Astrocyte (in vitro differentiated cells and primary cell): ENCODE data around the gene STK35. TPM values are rescaled to one million over a fixed set of nuclear protein-coding genes. Genes with fewer than 3 reads are reported as not detected.

Experiments used
- DNase-seq: peaks from one replicate; pipeline ENCODE4 v3.0.0-alpha.2; 2010; ENCODE audit warnings: low read depth
- FAIRE-seq: peaks from 2 replicates; lab custom pipeline; 2011; peaks lifted over from hg19 to GRCh38; lab: Jason Lieb, UNC
- H2AFZ ChIP-seq: 2 replicates; pipeline ENCODE4 v1.6.0; 2012; ENCODE audit warnings: low read depth, low read length, inconsistent platforms
- H3K27ac ChIP-seq: 2 replicates; pipeline ENCODE4 v1.5.1; 2011; ENCODE audit warnings: low read depth, low read length, inconsistent platforms
- H3K27me3 ChIP-seq: 2 replicates; pipeline ENCODE4 v1.6.0; 2011; ENCODE audit warnings: low read length, inconsistent platforms; ENCODE audit not compliant: insufficient read depth
- H3K36me3 ChIP-seq: 2 replicates; pipeline ENCODE4 v1.5.1; 2011; ENCODE audit warnings: low read length, inconsistent platforms; ENCODE audit not compliant: insufficient read depth
- H3K4me1 ChIP-seq: 2 replicates; pipeline ENCODE4 v1.5.1; 2011; ENCODE audit warnings: low read length, inconsistent platforms; ENCODE audit not compliant: insufficient read depth
- H3K4me2 ChIP-seq: 2 replicates; pipeline ENCODE4 v1.6.0; 2012; ENCODE audit warnings: low read length, inconsistent platforms
- H3K4me3 ChIP-seq: 2 replicates; pipeline ENCODE4 v1.5.1; 2011; ENCODE audit warnings: low read depth, mild to moderate bottlenecking, low read length, inconsistent platforms; ENCODE audit not compliant: insufficient read depth
- H3K79me2 ChIP-seq: 2 replicates; pipeline ENCODE4 v1.6.0; 2012; ENCODE audit warnings: mild to moderate bottlenecking, low read length, inconsistent platforms; ENCODE audit not compliant: insufficient read depth
- H3K9ac ChIP-seq: 2 replicates; pipeline ENCODE4 v1.6.0; 2012; ENCODE audit warnings: mild to moderate bottlenecking, low read length, inconsistent platforms
- H3K9me3 ChIP-seq: 2 replicates; pipeline ENCODE4 v1.5.1; 2012; ENCODE audit warnings: low read depth, mild to moderate bottlenecking, low read length, inconsistent platforms; ENCODE audit not compliant: insufficient read depth
- H4K20me1 ChIP-seq: 2 replicates; pipeline ENCODE4 v1.6.0; 2012; ENCODE audit warnings: low read length, inconsistent platforms; ENCODE audit not compliant: insufficient read depth
- H3K27ac Mint-ChIP-seq: one replicate; pipeline ENCODE4 v1.8.0; 2021; ENCODE audit warnings: mild to moderate bottlenecking, mixed read lengths; ENCODE audit not compliant: unreplicated experiment
- H3K27me3 Mint-ChIP-seq: one replicate; pipeline ENCODE4 v1.8.0; 2021; ENCODE audit warnings: low read depth, mixed read lengths; ENCODE audit not compliant: unreplicated experiment
- H3K36me3 Mint-ChIP-seq: one replicate; pipeline ENCODE4 v1.8.0; 2021; ENCODE audit warnings: low read depth, mixed read lengths; ENCODE audit not compliant: unreplicated experiment
- H3K4me1 Mint-ChIP-seq: one replicate; pipeline ENCODE4 v1.8.0; 2021; ENCODE audit warnings: low read depth, mixed read lengths; ENCODE audit not compliant: unreplicated experiment
- H3K4me3 Mint-ChIP-seq: one replicate; pipeline ENCODE4 v1.8.0; 2021; ENCODE audit warnings: mild to moderate bottlenecking, moderate library complexity, mixed read lengths; ENCODE audit not compliant: unreplicated experiment
- H3K9me3 Mint-ChIP-seq: one replicate; pipeline ENCODE4 v1.8.0; 2021; ENCODE audit warnings: mild to moderate bottlenecking, mixed read lengths; ENCODE audit not compliant: unreplicated experiment
- EZH2 ChIP-seq: IDR thresholded peaks from 2 replicates; pipeline ENCODE4 v1.6.1; 2012; ENCODE audit warnings: mild to moderate bottlenecking, low read length, inconsistent platforms; ENCODE audit not compliant: insufficient read depth
- total RNA-seq: library from RNA; stranded (reverse); gene quantifications from 2 replicates; pipeline ENCODE4 v1.2.1, GENCODE V29; 2021
- TF ChIP-seq, protein P1 (sequence below): IDR thresholded peaks from 2 replicates; pipeline ENCODE4 v1.5.1; 2011; ENCODE audit warnings: low read depth, mild to moderate bottlenecking, inconsistent platforms, low read length, moderate library complexity; ENCODE audit not compliant: insufficient read depth

Gene STK35
- total RNA-seq, 1 donor from 2014 or later, result 18.6 TPM

DNA sequence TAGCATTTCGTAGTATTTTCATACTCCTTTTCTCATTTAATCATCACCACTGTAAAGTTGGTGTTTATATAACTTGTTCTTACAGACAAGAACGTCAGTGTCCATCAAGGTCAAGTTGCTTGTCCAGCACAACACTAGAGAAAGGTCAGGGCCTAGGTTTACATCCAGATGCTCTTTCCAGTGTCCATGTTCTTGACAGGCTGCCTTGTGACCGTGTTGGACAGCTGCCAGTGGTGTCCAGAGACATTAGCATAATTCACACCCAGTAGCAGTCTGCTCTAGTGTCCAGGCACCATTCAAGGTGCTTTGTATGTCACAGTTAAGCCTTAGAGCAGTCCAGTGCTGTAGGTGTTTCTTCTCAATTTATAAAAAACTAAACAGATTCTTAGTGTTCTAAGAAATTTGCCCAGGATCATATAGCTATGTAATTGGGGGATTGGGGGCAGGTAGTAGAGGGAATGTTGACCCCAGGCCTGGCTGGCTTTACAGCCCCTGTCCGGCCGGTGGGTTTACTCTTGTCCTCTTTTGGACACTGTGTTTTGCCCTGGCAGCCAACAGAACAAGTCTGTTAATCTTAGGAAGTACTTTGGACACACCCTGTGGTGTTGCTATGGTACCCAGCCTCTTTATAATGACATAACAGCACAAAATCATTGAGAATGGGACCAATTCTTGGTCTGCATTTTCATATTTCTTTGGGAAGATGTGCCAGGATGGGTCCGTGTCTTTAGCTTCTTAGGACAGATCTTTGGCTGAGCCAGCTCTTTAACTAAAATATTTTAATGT, 8.0 kb downstream of the STK35 start:
- peaks cover 96% of the 10 kb centered on the region for H4K20me1 ChIP-seq
- peak overlapping the region; percentile 53 for H3K4me2 ChIP-seq
- peaks cover 35% of the 10 kb centered on the region for H3K4me1 Mint-ChIP-seq

DNA sequence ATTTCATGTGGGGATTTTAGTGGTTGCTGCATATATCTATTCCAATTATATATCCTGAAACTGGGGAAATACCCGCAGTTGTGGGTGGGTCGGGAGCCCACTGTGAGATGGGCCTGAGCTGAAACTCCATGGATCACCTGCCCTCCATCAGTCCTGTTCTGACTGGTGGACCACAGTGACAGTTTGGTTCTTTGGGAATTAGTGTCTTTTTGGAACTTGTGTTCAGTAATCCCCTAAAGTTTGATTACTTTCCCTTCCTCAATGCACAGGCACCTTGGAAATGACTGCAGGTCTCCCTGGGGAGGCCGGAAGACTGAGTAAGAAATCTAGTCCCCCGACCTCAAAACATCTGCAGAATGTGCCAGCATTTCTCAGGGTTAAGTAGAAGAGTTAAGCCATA, 11.3 kb downstream of the STK35 start:
- H3K79me2 ChIP-seq, result peaks cover 97% of the 10 kb centered on the region
- H3K4me2 ChIP-seq, result no peak overlapping the region
- H3K27ac ChIP-seq, result no peak overlapping the region
- no peak overlapping the region for H3K4me3 ChIP-seq
- Mint-ChIP-seq H3K9me3 (no peaks in the 10 kb centered on the region), H3K27ac (no peak overlapping the region), H3K4me3 (no peak overlapping the region), H3K36me3 (peaks cover 20% of the 10 kb centered on the region), H3K4me1 (peaks cover 24% of the 10 kb centered on the region), H3K27me3 (no peaks in the 10 kb centered on the region)
- H3K27me3 ChIP-seq, result no peaks in the 10 kb centered on the region
- H3K9ac ChIP-seq, result no peak overlapping the region
- H3K9me3 ChIP-seq, result no peaks in the 10 kb centered on the region
- H4K20me1 ChIP-seq, result peaks cover 95% of the 10 kb centered on the region
- peaks cover 12% of the 10 kb centered on the region for H3K36me3 ChIP-seq
- FAIRE-seq (no peak), DNase-seq (no peak)
- peaks cover 11% of the 10 kb centered on the region for H3K4me1 ChIP-seq
- H2AFZ ChIP-seq, result no peak overlapping the region
- TF ChIP-seq EZH2, result no peak
- TF ChIP-seq, protein P1, sequence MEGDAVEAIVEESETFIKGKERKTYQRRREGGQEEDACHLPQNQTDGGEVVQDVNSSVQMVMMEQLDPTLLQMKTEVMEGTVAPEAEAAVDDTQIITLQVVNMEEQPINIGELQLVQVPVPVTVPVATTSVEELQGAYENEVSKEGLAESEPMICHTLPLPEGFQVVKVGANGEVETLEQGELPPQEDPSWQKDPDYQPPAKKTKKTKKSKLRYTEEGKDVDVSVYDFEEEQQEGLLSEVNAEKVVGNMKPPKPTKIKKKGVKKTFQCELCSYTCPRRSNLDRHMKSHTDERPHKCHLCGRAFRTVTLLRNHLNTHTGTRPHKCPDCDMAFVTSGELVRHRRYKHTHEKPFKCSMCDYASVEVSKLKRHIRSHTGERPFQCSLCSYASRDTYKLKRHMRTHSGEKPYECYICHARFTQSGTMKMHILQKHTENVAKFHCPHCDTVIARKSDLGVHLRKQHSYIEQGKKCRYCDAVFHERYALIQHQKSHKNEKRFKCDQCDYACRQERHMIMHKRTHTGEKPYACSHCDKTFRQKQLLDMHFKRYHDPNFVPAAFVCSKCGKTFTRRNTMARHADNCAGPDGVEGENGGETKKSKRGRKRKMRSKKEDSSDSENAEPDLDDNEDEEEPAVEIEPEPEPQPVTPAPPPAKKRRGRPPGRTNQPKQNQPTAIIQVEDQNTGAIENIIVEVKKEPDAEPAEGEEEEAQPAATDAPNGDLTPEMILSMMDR, result no peak

More for the DNA sequence above, 8.0 kb downstream of the STK35 start:
- H3K27ac Mint-ChIP-seq, result peak overlapping the region; percentile 8
- H3K27me3 Mint-ChIP-seq, result no peaks in the 10 kb centered on the region
- H3K36me3 Mint-ChIP-seq, result peaks cover 6% of the 10 kb centered on the region
- H2AFZ ChIP-seq, result no peak overlapping the region
- H3K4me1 ChIP-seq, result peaks cover 13% of the 10 kb centered on the region
- no peaks in the 10 kb centered on the region for H3K9me3 ChIP-seq
- no peak overlapping the region for H3K4me3 ChIP-seq
- peaks cover 6% of the 10 kb centered on the region for H3K36me3 ChIP-seq
- TF ChIP-seq EZH2, result no peak
- TF ChIP-seq, protein P1, result no peak
- peaks cover 100% of the 10 kb centered on the region for H3K79me2 ChIP-seq
- peak overlapping the region; percentile 33 for H3K27ac ChIP-seq
- peak overlapping the region; percentile 22 for H3K4me3 Mint-ChIP-seq
- FAIRE-seq (no peak), DNase-seq (no peak)
- no peaks in the 10 kb centered on the region for H3K27me3 ChIP-seq
- no peaks in the 10 kb centered on the region for H3K9me3 Mint-ChIP-seq
- H3K9ac ChIP-seq, result no peak overlapping the region
